ENCODE results near the gene EGFL7.

DNA sequence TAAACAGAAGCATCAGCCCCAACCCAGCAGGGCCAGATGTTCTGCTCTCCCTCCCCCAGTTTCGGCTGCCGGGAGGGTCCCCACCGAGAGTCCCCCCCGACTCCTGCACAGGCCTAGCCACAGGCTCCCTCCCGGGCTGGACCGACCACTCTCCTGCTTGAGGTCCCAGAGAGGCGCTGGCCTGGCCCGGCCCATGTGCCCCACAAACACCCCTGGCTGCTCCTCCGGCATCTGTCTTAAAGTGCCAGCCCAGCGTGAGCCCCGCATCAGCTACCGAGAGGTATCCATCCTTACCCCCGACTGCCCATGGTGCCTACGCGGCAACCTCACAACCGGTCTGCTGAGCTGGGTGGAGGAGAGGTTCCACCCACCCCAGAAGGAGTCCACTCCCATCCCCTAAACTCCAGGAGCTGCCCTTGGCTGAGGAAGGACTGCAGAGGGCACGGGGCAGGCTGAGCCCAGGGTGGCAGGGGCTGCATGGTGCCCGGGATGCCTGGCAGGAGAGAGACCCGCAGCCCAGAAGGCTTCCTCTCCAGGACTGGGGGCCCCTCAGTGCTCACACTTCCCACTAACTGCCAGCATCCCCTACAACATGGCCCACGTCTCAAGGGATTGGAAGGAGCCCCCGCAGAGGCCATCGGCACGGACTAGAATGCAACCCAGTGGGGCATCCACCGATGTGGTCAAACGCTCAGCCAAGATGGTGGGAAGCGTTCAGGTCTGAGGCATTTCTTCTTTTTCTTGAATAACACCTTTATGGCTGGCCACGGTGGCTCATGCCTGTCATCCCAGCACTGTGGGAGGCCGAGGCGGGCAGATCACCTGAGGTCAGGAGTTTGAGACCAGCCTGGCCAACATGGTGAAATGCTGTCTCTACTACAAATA, 15.6 kb upstream of the EGFL7 start:
- TF ChIP-seq CTCF (conservative IDR thresholded peaks at IDR 0.05) (no peak), EZH2 (IDR thresholded peaks at IDR 0.05; ENCODE audit: low read depth) (no peak)
